ENCODE data around the gene SLC12A1. TPM values are rescaled to one million over a fixed set of nuclear protein-coding genes. Genes with fewer than 3 reads are reported as not detected.

Gene SLC12A1
- total RNA-seq, 1 donor from 2014 or later = not detected

GRCh38 chr15:48345516-48345915 lies 139.4 kb downstream of the SLC12A1 start:
- DNase-seq (ENCODE audit: low spot score) = no peak
- Histone ChIP-seq H3F3A (ENCODE audit: low read depth) (peaks cover 8% of the 10 kb centered on the region), H3K9me3 (ENCODE audit: low read depth) (no peaks in the 10 kb centered on the region), H3K27me3 (no peaks in the 10 kb centered on the region), H4K20me1 (ENCODE audit: low read depth) (no peaks in the 10 kb centered on the region), H3K79me2 (ENCODE audit: low read depth) (no peaks in the 10 kb centered on the region), H3K4me3 (no peak overlapping the region), H3K4me2 (no peak overlapping the region), H3K4me1 (no peaks in the 10 kb centered on the region), H3K36me3 (peaks cover 3% of the 10 kb centered on the region), H3K27ac (no peak overlapping the region), H2AFZ (replicated peaks) (no peak overlapping the region), H3K9ac (no peak overlapping the region)
- no peaks in the 10 kb centered on the region for H3K27me3 Mint-ChIP-seq (ENCODE audit: insufficient read depth, low read depth)
- H3K9me3 Mint-ChIP-seq = no peaks in the 10 kb centered on the region
- H3K4me1 Mint-ChIP-seq = no peaks in the 10 kb centered on the region
- H3K4me3 Mint-ChIP-seq = no peak overlapping the region
- H3K27ac Mint-ChIP-seq = no peak overlapping the region
- TF ChIP-seq, protein P1, sequence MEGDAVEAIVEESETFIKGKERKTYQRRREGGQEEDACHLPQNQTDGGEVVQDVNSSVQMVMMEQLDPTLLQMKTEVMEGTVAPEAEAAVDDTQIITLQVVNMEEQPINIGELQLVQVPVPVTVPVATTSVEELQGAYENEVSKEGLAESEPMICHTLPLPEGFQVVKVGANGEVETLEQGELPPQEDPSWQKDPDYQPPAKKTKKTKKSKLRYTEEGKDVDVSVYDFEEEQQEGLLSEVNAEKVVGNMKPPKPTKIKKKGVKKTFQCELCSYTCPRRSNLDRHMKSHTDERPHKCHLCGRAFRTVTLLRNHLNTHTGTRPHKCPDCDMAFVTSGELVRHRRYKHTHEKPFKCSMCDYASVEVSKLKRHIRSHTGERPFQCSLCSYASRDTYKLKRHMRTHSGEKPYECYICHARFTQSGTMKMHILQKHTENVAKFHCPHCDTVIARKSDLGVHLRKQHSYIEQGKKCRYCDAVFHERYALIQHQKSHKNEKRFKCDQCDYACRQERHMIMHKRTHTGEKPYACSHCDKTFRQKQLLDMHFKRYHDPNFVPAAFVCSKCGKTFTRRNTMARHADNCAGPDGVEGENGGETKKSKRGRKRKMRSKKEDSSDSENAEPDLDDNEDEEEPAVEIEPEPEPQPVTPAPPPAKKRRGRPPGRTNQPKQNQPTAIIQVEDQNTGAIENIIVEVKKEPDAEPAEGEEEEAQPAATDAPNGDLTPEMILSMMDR (IDR thresholded peaks at IDR 0.05) = no peak
- TF ChIP-seq EZH2 (IDR thresholded peaks at IDR 0.05) (no peak), EZH2phosphoT487 (IDR thresholded peaks at IDR 0.05) (no peak)
- peaks cover 12% of the 10 kb centered on the region for H3K36me3 Mint-ChIP-seq

DNA sequence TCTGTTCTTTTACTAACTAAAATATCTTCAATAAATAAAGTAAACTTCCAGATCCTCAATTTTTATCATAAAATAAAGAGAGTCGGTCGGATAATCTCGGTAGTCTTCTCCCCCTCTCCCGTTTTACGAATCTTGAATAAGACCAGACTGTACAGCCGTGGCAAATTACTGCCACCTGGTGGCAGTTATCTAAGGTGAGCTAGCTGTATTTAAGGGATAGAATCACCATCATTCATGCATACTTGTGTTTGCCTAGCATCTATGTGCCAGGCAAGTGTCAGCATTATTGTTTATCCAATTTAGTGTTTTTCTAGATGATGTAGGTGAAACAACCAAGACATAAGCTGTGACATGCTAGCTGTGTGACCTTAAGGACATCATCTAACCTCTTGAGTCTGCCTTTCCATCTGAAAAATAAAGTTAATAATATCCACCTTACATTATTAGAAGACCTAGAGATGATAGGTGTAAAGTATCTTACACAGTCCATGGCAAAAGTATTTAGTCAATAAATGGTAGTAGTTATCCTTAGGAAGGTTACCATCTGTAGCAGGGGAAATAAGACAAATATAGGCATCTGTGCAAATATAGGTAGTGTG lies 146.5 kb downstream of the SLC12A1 start:
- TF ChIP-seq, protein P1 (IDR thresholded peaks at IDR 0.05) = peak; percentile 92
- TF ChIP-seq EZH2 (IDR thresholded peaks at IDR 0.05) (no peak), EZH2phosphoT487 (IDR thresholded peaks at IDR 0.05) (no peak)
- no peak overlapping the region for H3K27ac Mint-ChIP-seq
- H3K4me1 ChIP-seq = no peaks in the 10 kb centered on the region
- H3K4me2 ChIP-seq = no peak overlapping the region
- no peaks in the 10 kb centered on the region for H3K4me1 Mint-ChIP-seq
- H3F3A ChIP-seq (ENCODE audit: low read depth) = no peaks in the 10 kb centered on the region
- no peaks in the 10 kb centered on the region for H3K79me2 ChIP-seq (ENCODE audit: low read depth)
- no peaks in the 10 kb centered on the region for H3K27me3 ChIP-seq
- H3K9ac ChIP-seq = no peak overlapping the region
- peaks cover 2% of the 10 kb centered on the region for H3K27me3 Mint-ChIP-seq (ENCODE audit: insufficient read depth, low read depth)
- H3K27ac ChIP-seq = no peak overlapping the region
- H3K4me3 ChIP-seq = no peak overlapping the region
- no peaks in the 10 kb centered on the region for H3K36me3 ChIP-seq
- no peak overlapping the region for H3K4me3 Mint-ChIP-seq
- H3K9me3 ChIP-seq (ENCODE audit: low read depth) = no peaks in the 10 kb centered on the region
- H2AFZ ChIP-seq (replicated peaks) = no peak overlapping the region
- peaks cover 3% of the 10 kb centered on the region for H3K36me3 Mint-ChIP-seq
- H4K20me1 ChIP-seq (ENCODE audit: low read depth) = no peaks in the 10 kb centered on the region
- no peaks in the 10 kb centered on the region for H3K9me3 Mint-ChIP-seq
- peak; percentile 80 for DNase-seq (ENCODE audit: low spot score)

Small RNA genes lying within 50 kb of the gene (small RNA-seq; reads per million reads assigned to genes)
- not detected for gene RF00019

Other genes starting within 250 kb of the SLC12A1 start
- gene SLC24A5, start 85.3 kb upstream of the SLC12A1 start, total RNA-seq (ENCODE audit: low replicate concordance) = 0.65 TPM in 1 of 2 replicates, not detected in the other
- 110 and 140 TPM in 2 replicates for gene MYEF2, start 28.0 kb upstream of the SLC12A1 start, total RNA-seq (ENCODE audit: low replicate concordance)
- 0.03 and 0.60 TPM in 2 replicates for gene CTXN2, start 14.6 kb upstream of the SLC12A1 start, total RNA-seq (ENCODE audit: low replicate concordance)
- gene DUT, start 125.1 kb downstream of the SLC12A1 start, total RNA-seq (ENCODE audit: low replicate concordance) = 51.6 and 55.4 TPM in 2 replicates